HepG2 (cell line): ENCODE data around the gene PMM2. TPM values are rescaled to one million over a fixed set of nuclear protein-coding genes. Genes with fewer than 3 reads are reported as not detected.

Source experiments
- ATAC-seq: fragments of 200-7000 bp; cut with Tn5 transposase; 3 replicates; pipeline ENCODE4 v1.9.1; 2020; ENCODE audit warnings: mild to moderate bottlenecking, moderate library complexity
- BruUV-seq: library from RNA; stranded (reverse); fragments of 400-500 nt; replicated peaks from 2 replicates; lab custom pipeline; 2021; lab: Mats Ljungman, UMichigan
- CTCF ChIA-PET: fragments of 300-600 bp; formaldehyde crosslinking; extraction: SDS; loops from one replicate; lab custom pipeline; 2021; ENCODE audit warnings: low total read pairs, inconsistent platforms, low intra/inter-chr PET ratio; lab: Yijun Ruan, JAX
- POLR2A ChIA-PET: fragments of 350-600 bp; sonication (Branson Sonifier 250); formaldehyde crosslinking; loops from one replicate; lab custom pipeline; 2020; ENCODE audit warnings: antibody characterized with exemption, inconsistent platforms; lab: Yijun Ruan, JAX
- DNase-seq: peaks from one replicate; pipeline ENCODE4 v3.0.0-alpha.2; 2015; ENCODE audit warnings: low spot score
- FAIRE-seq: peaks from 3 replicates; lab custom pipeline; 2011; peaks lifted over from hg19 to GRCh38; lab: Jason Lieb, UNC
- H2AFZ ChIP-seq: one replicate; pipeline ENCODE4 v1.6.1; 2011; ENCODE audit warnings: low read length, inconsistent platforms
- H3K27ac ChIP-seq: fragments of 300-600 bp; 3 replicates; pipeline ENCODE4 v1.8.0; 2011; ENCODE audit warnings: mixed run types, mild to moderate bottlenecking, mixed read lengths, low read length, inconsistent platforms; ENCODE audit not compliant: insufficient read depth; ENCODE audit errors: extremely low read length
- H3K27me3 ChIP-seq, 2 experiments: fragments of 200-600 bp in 1 of 2; 2 replicates in 1 of 2; 3 replicates in 1 of 2; pipeline versions ENCODE4 v1.6.0 to v1.8.0; 2011; ENCODE audit warnings: low read length in 2 of 2, mild to moderate bottlenecking in 2 of 2, moderate library complexity in 2 of 2, inconsistent platforms in 1 of 2; ENCODE audit not compliant: insufficient read depth in 2 of 2, control insufficient read depth in 1 of 2
- H3K36me3 ChIP-seq, 2 experiments: fragments of 200-600 bp in 1 of 2; replicated peaks in 1 of 2; 2 replicates in 1 of 2; 3 replicates in 1 of 2; pipeline versions ENCODE4 v1.5.1 to v1.8.0; 2011; ENCODE audit warnings: low read length in 2 of 2, inconsistent platforms in 1 of 2; ENCODE audit not compliant: insufficient read depth in 2 of 2, control insufficient read depth in 1 of 2
- H3K4me1 ChIP-seq: 2 replicates; pipeline ENCODE4 v1.5.1; 2012; ENCODE audit warnings: low read length, inconsistent platforms; ENCODE audit not compliant: insufficient read depth
- H3K4me2 ChIP-seq: 2 replicates; pipeline ENCODE4 v1.6.0; 2011; ENCODE audit warnings: low read depth, low read length, inconsistent platforms
- H3K4me3 ChIP-seq, 3 experiments: fragments of 200-600 bp in 1 of 3; sonication (generic), shearing (Covaris generic) in 1 of 3; replicated peaks in 1 of 3; 2 replicates each; pipeline ENCODE4 v1.5.1; 2011 to 2016; ENCODE audit warnings: low read length in 3 of 3, inconsistent platforms in 2 of 3, low read depth in 2 of 3, mild to moderate bottlenecking in 2 of 3, control low read depth in 1 of 3, mixed read lengths in 1 of 3; ENCODE audit not compliant: insufficient read depth in 1 of 3
- H3K79me2 ChIP-seq: one replicate; pipeline ENCODE4 v1.6.1; 2011; ENCODE audit warnings: low read length, inconsistent platforms; ENCODE audit not compliant: insufficient read depth
- H3K9ac ChIP-seq: 2 replicates; pipeline ENCODE4 v1.6.0; 2011; ENCODE audit warnings: mild to moderate bottlenecking, low read depth, low read length, inconsistent platforms; ENCODE audit not compliant: insufficient read depth
- H3K9me3 ChIP-seq: 2 replicates; pipeline ENCODE4 v1.5.1; 2012; ENCODE audit warnings: mild to moderate bottlenecking, low read length
- H4K20me1 ChIP-seq: 2 replicates; pipeline ENCODE4 v1.6.0; 2011; ENCODE audit warnings: inconsistent platforms, mild to moderate bottlenecking, low read length, moderate library complexity; ENCODE audit not compliant: insufficient read depth
- HDAC1 ChIP-seq: sonication (generic); formaldehyde crosslinking; IDR thresholded peaks from 2 replicates; pipeline ENCODE4 v1.5.1; 2020; ENCODE audit warnings: mild to moderate bottlenecking, missing genetic modification reagents
- KMT2A ChIP-seq: sonication (generic); formaldehyde crosslinking; IDR thresholded peaks from 2 replicates; pipeline ENCODE4 v1.4.0; 2020; ENCODE audit warnings: missing genetic modification reagents
- LRRFIP1 ChIP-seq: sonication (generic); formaldehyde crosslinking; conservative IDR thresholded peaks from 2 replicates; pipeline ENCODE4 v1.4.0; 2020; ENCODE audit warnings: missing genetic modification reagents
- MBNL3 ChIP-seq: fragments of 250-450 bp; sonication (Bioruptor Pico); conservative IDR thresholded peaks from 2 replicates; pipeline ENCODE4 v1.8.0; 2022; ENCODE audit warnings: mild to moderate bottlenecking, inconsistent platforms
- MYNN ChIP-seq: sonication (generic); formaldehyde crosslinking; IDR thresholded peaks from 2 replicates; pipeline ENCODE4 v1.4.0; 2020; ENCODE audit warnings: mild to moderate bottlenecking, low read depth, missing genetic modification reagents
- POLR2AphosphoS5 ChIP-seq: IDR thresholded peaks from 2 replicates; pipeline ENCODE4 v1.6.1; 2012; ENCODE audit warnings: low read depth, low read length
- POLR2G ChIP-seq: fragments of 200-400 bp; formaldehyde crosslinking; IDR thresholded peaks from 2 replicates; pipeline ENCODE4 v1.6.1; 2018; ENCODE audit warnings: mild to moderate bottlenecking, low read depth, low read length, moderate library complexity
- RBM39 ChIP-seq: fragments of 200-400 bp; formaldehyde crosslinking; IDR thresholded peaks from one replicate; pipeline ENCODE4 v1.6.1; 2018; ENCODE audit warnings: antibody characterized with exemption, mild to moderate bottlenecking, low read depth, low read length; ENCODE audit not compliant: poor library complexity, severe bottlenecking
- ZBTB39 ChIP-seq: sonication (generic); formaldehyde crosslinking; IDR thresholded peaks from 2 replicates; pipeline ENCODE4 v1.5.0; 2020; ENCODE audit warnings: missing genetic modification reagents
- ZC3H4 ChIP-seq: sonication (generic); formaldehyde crosslinking; IDR thresholded peaks from 2 replicates; pipeline ENCODE4 v1.4.0; 2020; ENCODE audit warnings: missing genetic modification reagents, borderline replicate concordance
- ZNF776 ChIP-seq: sonication (generic); formaldehyde crosslinking; IDR thresholded peaks from 2 replicates; pipeline ENCODE4 v1.4.0; 2020; ENCODE audit warnings: mild to moderate bottlenecking, missing genetic modification reagents
- WGBS: methylation state at CpG from one replicate; pipeline ENCODE4 v1.1.6; 2017; ENCODE audit warnings: low lambda C conversion rate; 5-methylcytosine and 5-hydroxymethylcytosine counted together
- in situ Hi-C: cut with HindIII; loops from 2 replicates; pipeline ENCODE4 v1.10.0; 2017; ENCODE audit warnings: low pct_unique_long_range_greater_than_20kb; ENCODE audit not compliant: extremely low pct_ligation_motif_present
- intact Hi-C: fragments of 100-400 bp; cut with micrococcal nuclease; formaldehyde crosslinking; loops from one replicate; pipeline ENCODE4 v1.10.0; 2022; ENCODE audit not compliant: unreplicated experiment
- polyA plus RNA-seq, 8 experiments: library from polyadenylated mRNA; depleted of rRNA in 3 of 8; stranded (reverse) in 7 of 8; unstranded in 1 of 8; fragments of >200 nt; fragmentation: Illumina TruSeq in 4 of 8; extraction: Trizol in 4 of 8; gene quantifications; 2 replicates each; pipeline versions ENCODE4 v1.2.1 to v1.2.3, GENCODE V29; 2011 to 2016; ENCODE audit warnings: low read depth in 4 of 8, missing spikeins in 1 of 8, mixed read lengths in 1 of 8; ENCODE audit not compliant: insufficient read depth in 1 of 8
- total RNA-seq, 5 experiments: library from RNA; depleted of rRNA; stranded (reverse); fragments of >200 nt; fragmentation: Illumina TruSeq; extraction: Trizol; gene quantifications; 2 replicates each; pipeline ENCODE4 v1.2.3, GENCODE V29; 2016; ENCODE audit warnings: low read depth in 1 of 5
- TF ChIP-seq, protein P1 (sequence below): sonication (generic); formaldehyde crosslinking; IDR thresholded peaks from 2 replicates; pipeline ENCODE4 v1.4.0; 2020; ENCODE audit warnings: missing genetic modification reagents, borderline replicate concordance

PMM2 gene
- total and polyA plus RNA-seq, 2 of the 13 experiments (the other 11 are each of a cell fraction or from before 2014, with no cell fraction given), result 52.2 to 93.7 TPM

DNA sequence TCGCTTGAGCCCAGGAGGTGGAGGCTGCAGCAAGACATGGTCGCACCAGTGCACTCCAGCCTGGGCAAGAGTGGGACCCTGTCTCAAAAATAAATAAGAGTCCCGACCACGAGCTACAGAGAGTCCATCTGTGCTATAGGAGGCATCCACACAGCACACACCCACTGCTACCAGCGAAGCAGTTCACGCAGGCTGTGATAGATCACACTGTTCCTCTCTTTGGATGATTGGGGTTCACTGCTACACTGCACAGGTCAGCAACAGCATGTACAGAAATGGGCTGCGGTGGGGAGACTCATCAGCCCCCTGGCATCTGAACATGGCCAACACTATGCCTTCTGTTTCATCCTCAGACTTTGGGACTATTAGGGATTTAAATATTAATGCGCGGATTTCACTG, 33.8 kb downstream of the PMM2 start (continued):
- no peak for TF ChIP-seq LRRFIP1 (CRISPR knock-in tag)
- no peak for TF ChIP-seq ZC3H4 (CRISPR knock-in tag)
- TF ChIP-seq MYNN (CRISPR knock-in tag), result no peak
- no peak for TF ChIP-seq HDAC1 (CRISPR knock-in tag)
- TF ChIP-seq MBNL3 (CRISPR knock-in tag), result no peak
- TF ChIP-seq, all 625 proteins: peak for 2

DNA sequence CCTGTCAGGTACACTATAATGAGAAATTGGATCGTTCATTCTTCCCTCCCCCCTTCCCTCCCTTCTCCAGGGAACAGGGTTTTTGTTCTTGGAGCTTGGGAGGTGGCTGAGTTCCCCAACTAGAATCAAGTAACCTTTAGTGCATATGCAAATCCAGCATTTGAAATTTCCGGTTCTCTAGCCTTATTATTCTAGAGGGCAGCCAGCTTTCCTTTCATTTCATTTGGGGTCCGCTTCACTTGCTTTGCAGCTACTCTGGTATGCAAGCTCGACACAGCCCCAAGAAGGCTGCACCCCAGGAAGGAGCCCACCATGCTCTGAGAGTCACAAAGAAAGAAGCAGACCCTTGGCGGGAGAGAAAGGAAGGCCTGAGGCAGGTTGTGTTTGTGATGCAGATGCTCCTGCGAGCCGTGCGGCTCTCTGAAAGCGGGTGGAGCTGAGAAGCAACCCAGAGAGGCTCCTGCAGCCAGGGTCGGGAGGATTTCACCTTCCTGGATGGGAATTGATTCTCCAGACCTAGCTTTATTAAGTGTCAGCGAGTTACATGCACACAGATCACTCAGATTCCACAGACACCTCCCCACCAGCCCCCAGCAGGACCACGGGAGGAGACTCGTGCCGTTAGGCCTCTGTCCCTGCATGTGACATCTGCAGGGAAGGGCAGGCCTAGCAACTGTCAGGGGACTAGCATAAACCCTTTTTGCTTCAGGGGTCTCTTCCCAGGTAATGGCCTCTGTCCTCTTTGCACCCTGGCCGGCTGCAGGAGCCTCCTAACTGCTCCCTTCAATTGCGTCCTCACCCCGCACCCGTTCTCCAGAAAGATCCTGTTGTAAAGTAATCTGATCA, 34.5 kb downstream of the PMM2 start:
- Histone ChIP-seq H3K4me2 (no peak overlapping the region), H3K27me3 (no peaks in the 10 kb centered on the region), H3K9ac (no peak overlapping the region), H3K9me3 (no peaks in the 10 kb centered on the region), H3K4me1 (no peaks in the 10 kb centered on the region), H3K79me2 (peaks cover 28% of the 10 kb centered on the region), H4K20me1 (peaks cover 18% of the 10 kb centered on the region), H3K4me3 (no peak overlapping the region), H3K27ac (no peak overlapping the region), H2AFZ (no peak overlapping the region), H3K36me3 (peaks cover 34 to 52% of the 10 kb centered on the region in 2 experiments)
- in situ Hi-C loops, result no loop called here
- CTCF ChIA-PET, result no interaction called here
- intact Hi-C loops, result no loop called here
- 97% methylated on average over 18 of the region's 18 CpGs for WGBS
- BruUV-seq, result no TSS peak
- POLR2A ChIA-PET, result no interaction called here
- FAIRE-seq (no peak), ATAC-seq (peak; percentile 35), DNase-seq (no peak)
- TF ChIP-seq POLR2G, result peak; percentile 33
- 0 out of 2 replicates have a peak, but pooled peaks have one; percentile 9 for TF ChIP-seq POLR2AphosphoS5
- TF ChIP-seq ZBTB39 (CRISPR knock-in tag), result no peak
- TF ChIP-seq, protein P1, sequence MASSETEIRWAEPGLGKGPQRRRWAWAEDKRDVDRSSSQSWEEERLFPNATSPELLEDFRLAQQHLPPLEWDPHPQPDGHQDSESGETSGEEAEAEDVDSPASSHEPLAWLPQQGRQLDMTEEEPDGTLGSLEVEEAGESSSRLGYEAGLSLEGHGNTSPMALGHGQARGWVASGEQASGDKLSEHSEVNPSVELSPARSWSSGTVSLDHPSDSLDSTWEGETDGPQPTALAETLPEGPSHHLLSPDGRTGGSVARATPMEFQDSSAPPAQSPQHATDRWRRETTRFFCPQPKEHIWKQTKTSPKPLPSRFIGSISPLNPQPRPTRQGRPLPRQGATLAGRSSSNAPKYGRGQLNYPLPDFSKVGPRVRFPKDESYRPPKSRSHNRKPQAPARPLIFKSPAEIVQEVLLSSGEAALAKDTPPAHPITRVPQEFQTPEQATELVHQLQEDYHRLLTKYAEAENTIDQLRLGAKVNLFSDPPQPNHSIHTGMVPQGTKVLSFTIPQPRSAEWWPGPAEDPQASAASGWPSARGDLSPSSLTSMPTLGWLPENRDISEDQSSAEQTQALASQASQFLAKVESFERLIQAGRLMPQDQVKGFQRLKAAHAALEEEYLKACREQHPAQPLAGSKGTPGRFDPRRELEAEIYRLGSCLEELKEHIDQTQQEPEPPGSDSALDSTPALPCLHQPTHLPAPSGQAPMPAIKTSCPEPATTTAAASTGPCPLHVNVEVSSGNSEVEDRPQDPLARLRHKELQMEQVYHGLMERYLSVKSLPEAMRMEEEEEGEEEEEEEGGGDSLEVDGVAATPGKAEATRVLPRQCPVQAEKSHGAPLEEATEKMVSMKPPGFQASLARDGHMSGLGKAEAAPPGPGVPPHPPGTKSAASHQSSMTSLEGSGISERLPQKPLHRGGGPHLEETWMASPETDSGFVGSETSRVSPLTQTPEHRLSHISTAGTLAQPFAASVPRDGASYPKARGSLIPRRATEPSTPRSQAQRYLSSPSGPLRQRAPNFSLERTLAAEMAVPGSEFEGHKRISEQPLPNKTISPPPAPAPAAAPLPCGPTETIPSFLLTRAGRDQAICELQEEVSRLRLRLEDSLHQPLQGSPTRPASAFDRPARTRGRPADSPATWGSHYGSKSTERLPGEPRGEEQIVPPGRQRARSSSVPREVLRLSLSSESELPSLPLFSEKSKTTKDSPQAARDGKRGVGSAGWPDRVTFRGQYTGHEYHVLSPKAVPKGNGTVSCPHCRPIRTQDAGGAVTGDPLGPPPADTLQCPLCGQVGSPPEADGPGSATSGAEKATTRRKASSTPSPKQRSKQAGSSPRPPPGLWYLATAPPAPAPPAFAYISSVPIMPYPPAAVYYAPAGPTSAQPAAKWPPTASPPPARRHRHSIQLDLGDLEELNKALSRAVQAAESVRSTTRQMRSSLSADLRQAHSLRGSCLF (CRISPR knock-in tag), result no peak
- no peak for TF ChIP-seq ZNF776 (CRISPR knock-in tag)
- TF ChIP-seq RBM39, result peak; percentile 40
- no peak for TF ChIP-seq KMT2A
